ENCODE measurements around the gene AZIN2. TPM values are rescaled to one million over a fixed set of nuclear protein-coding genes. Genes with fewer than 3 reads are reported as not detected.
A peak's percentile ranks its signal among the peaks of the same experiment; 100 is the strongest.
"Not testable (repeated sequence)": the region's sequence is repeated elsewhere in the genome, so short reads cannot be mapped to it uniquely, and the experiment has no call there.

Gene AZIN2
- total and polyA plus RNA-seq, 9 of the 15 experiments (the other 6 are each of a cell fraction or from before 2014, with no cell fraction given), result 0.06 to 0.91 (median 0.42) TPM; not detected in 2

- H3K4me3 ChIP-seq; H3K27ac ChIP-seq (ENCODE audit: extremely low read depth, low read depth, low read length); intact Hi-C loops (cut with micrococcal nuclease); H3K27me3 ChIP-seq (ENCODE audit: control insufficient read depth in 2 of 2, insufficient read depth in 2 of 2, low read length in 2 of 2); DNase-seq (ENCODE audit: extremely low read depth in 1 of 4, low spot score in 3 of 4); H3K36me3 ChIP-seq (ENCODE audit: control insufficient read depth, insufficient read depth, low read length); H3K9me1 ChIP-seq (ENCODE audit: control insufficient read depth, insufficient read depth, low read length); BruUV-seq (replicated peaks); H3K4me2 ChIP-seq (ENCODE audit: insufficient read depth, low read length); FAIRE-seq; H3K9ac ChIP-seq (ENCODE audit: insufficient read depth in 1 of 2, low read depth in 2 of 2, low read length in 2 of 2); H3K79me2 ChIP-seq (ENCODE audit: control insufficient read depth, insufficient read depth, low read length); H4K20me1 ChIP-seq (replicated peaks; ENCODE audit: control insufficient read depth, insufficient read depth, low read length); CTCF ChIA-PET (ENCODE audit: low intra/inter-chr PET ratio); ATAC-seq; in situ Hi-C loops (cut with MboI); H2AFZ ChIP-seq (ENCODE audit: low read depth, low read length); H3K9me3 ChIP-seq (replicated peaks; ENCODE audit: control insufficient read depth, insufficient read depth, low read depth, low read length): not testable (repeated sequence)
- POLR2A ChIA-PET, result interaction anchor here (0.5 to 1.8 kb wide), 8 partner anchors 9 to 1972 kb away, joined by 3 to 9 read pairs (median 4); no protein-coding TSS in a partner anchor
- TF ChIP-seq ZNF512 (tag; IDR thresholded peaks at IDR 0.05), result peak; percentile 62; the same call in 1 of the 2 replicates
- 0 out of 2 replicates have a peak, but pooled peaks have one; percentile 30 for TF ChIP-seq ELF2 (CRISPR knock-in tag; IDR thresholded peaks at IDR 0.05)
- H3K4me1 ChIP-seq (replicated peaks in 1 of 2; ENCODE audit: control insufficient read depth in 2 of 2, insufficient read depth in 2 of 2, low read length in 2 of 2), result peaks cover 0 to 13% of the 10 kb centered on the region in 2 experiments; a peak in 3 of 5 replicates
- WGBS (ENCODE audit: insufficient coverage, low coverage, missing lambda C conversion rate), result 42% methylated on average over 3 of the region's 4 CpGs
Observed at GRCh38 chr1:33046234-33046633, 34.7 kb upstream of the AZIN2 start.

DNA sequence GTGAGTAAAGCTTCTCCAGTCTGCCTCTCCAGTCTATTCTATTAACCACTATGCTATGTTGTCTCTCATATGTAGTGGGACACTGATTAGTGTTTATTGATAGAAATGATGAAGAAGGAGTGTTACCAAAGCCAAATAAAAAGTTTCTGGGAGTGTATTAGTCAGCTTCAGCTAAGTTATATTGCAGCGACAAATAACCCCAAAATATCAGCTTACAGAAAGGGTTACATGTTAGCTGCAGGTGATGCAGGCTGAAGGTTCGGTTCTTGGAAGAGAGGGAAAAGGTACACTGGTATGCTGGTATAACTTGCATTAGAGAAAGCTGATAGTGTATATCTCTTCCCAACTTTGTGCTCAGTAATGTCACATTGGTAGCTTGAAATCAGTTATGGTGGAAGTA is 33.7 kb upstream of the AZIN2 start:
- H3K4me2 ChIP-seq (ENCODE audit: insufficient read depth, low read length), result no peak overlapping the region
- H3K9me3 ChIP-seq (replicated peaks; ENCODE audit: control insufficient read depth, insufficient read depth, low read depth, low read length), result no peaks in the 10 kb centered on the region
- intact Hi-C loops (cut with micrococcal nuclease) (no loop called here), in situ Hi-C loops (cut with MboI) (no loop called here)
- no peaks in the 10 kb centered on the region for H3K79me2 ChIP-seq (ENCODE audit: control insufficient read depth, insufficient read depth, low read length)
- no peak for DNase-seq (ENCODE audit: extremely low read depth in 1 of 4, low spot score in 3 of 4)
- no peaks in the 10 kb centered on the region for H3K9me1 ChIP-seq (ENCODE audit: control insufficient read depth, insufficient read depth, low read length)
- H3K27ac ChIP-seq (ENCODE audit: extremely low read depth, low read depth, low read length), result no peak overlapping the region
- no peak for ATAC-seq
- H3K9ac ChIP-seq (ENCODE audit: insufficient read depth in 1 of 2, low read depth in 2 of 2, low read length in 2 of 2), result no peak overlapping the region
- POLR2A ChIA-PET, result interaction anchor here (0.5 to 1.8 kb wide), 5 partner anchors 10 to 1025 kb away, joined by 3 to 9 read pairs (median 5); no protein-coding TSS in a partner anchor
- H3K4me3 ChIP-seq, result no peak overlapping the region
- WGBS (ENCODE audit: insufficient coverage, low coverage, missing lambda C conversion rate), result 3% methylated on average over 2 of the region's 2 CpGs
- no peaks in the 10 kb centered on the region; a peak in 1 of 5 replicates for H3K27me3 ChIP-seq (ENCODE audit: control insufficient read depth in 2 of 2, insufficient read depth in 2 of 2, low read length in 2 of 2)
- no peaks in the 10 kb centered on the region for H3K36me3 ChIP-seq (ENCODE audit: control insufficient read depth, insufficient read depth, low read length)
- FAIRE-seq, result no peak
- TF ChIP-seq CCAR2 (IDR thresholded peaks at IDR 0.05; ENCODE audit: low read depth, low read length), result no peak
- no peak for TF ChIP-seq MCM5 (IDR thresholded peaks at IDR 0.05; ENCODE audit: low read depth)
- no peak for TF ChIP-seq HDAC6 (IDR thresholded peaks at IDR 0.05; ENCODE audit: low read depth, low read length)
- no peak for TF ChIP-seq ZNF76 (CRISPR knock-in tag; IDR thresholded peaks at IDR 0.05; ENCODE audit: borderline replicate concordance)
- TF ChIP-seq FOSL1 (tag; conservative IDR thresholded peaks at IDR 0.05), result no peak
- TF ChIP-seq XRCC5 (IDR thresholded peaks at IDR 0.05; ENCODE audit: low read depth, low read length), result no peak
- no peak for TF ChIP-seq ETS1 (conservative IDR thresholded peaks at IDR 0.05; ENCODE audit: control insufficient read depth, low read depth, low read length)
- TF ChIP-seq BCL6 (CRISPR knock-in tag; IDR thresholded peaks at IDR 0.05), result no peak
- TF ChIP-seq ETV5 (CRISPR knock-in tag; IDR thresholded peaks at IDR 0.05; ENCODE audit: low read depth), result no peak
- no peak for TF ChIP-seq KHSRP (IDR thresholded peaks at IDR 0.05)
- H4K20me1 ChIP-seq (replicated peaks; ENCODE audit: control insufficient read depth, insufficient read depth, low read length), result no peaks in the 10 kb centered on the region
- H2AFZ ChIP-seq (ENCODE audit: low read depth, low read length), result no peak overlapping the region
- CTCF ChIA-PET (ENCODE audit: low intra/inter-chr PET ratio), result no interaction called here
- peaks cover 0 to 13% of the 10 kb centered on the region in 2 experiments; a peak in 3 of 5 replicates for H3K4me1 ChIP-seq (replicated peaks in 1 of 2; ENCODE audit: control insufficient read depth in 2 of 2, insufficient read depth in 2 of 2, low read length in 2 of 2)
- BruUV-seq (replicated peaks), result no TSS peak

Measured in K562 (cell line).